ENCODE measurements around the gene CNGA4.

The CNGA4 gene, protein sequence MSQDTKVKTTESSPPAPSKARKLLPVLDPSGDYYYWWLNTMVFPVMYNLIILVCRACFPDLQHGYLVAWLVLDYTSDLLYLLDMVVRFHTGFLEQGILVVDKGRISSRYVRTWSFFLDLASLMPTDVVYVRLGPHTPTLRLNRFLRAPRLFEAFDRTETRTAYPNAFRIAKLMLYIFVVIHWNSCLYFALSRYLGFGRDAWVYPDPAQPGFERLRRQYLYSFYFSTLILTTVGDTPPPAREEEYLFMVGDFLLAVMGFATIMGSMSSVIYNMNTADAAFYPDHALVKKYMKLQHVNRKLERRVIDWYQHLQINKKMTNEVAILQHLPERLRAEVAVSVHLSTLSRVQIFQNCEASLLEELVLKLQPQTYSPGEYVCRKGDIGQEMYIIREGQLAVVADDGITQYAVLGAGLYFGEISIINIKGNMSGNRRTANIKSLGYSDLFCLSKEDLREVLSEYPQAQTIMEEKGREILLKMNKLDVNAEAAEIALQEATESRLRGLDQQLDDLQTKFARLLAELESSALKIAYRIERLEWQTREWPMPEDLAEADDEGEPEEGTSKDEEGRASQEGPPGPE

DNA sequence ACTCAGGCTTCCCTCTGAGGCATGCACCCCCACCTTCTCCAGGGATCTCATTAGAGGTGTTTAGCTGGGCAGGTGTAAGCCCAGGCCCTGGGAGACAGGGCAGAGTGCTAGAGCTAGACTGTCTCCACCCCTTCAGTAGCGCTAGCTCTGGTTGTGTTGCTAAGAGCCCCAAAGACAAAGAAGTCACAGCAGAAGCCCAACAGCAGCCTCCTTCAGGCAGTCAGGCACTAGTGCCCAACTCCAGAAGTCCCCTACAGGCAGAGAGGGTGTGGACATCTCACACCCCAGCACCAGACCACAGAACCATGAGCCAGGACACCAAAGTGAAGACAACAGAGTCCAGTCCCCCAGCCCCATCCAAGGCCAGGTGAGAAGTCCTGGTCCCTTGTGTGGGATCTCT, at the start of gene CNGA4:
Gene CNGA4 (plus strand): TSS at position 188 of the 400 bp plus-strand sequence. CDS start 118 bp downstream, at position 306.
- no peak for DNase-seq (ENCODE audit: low spot score)

DNA sequence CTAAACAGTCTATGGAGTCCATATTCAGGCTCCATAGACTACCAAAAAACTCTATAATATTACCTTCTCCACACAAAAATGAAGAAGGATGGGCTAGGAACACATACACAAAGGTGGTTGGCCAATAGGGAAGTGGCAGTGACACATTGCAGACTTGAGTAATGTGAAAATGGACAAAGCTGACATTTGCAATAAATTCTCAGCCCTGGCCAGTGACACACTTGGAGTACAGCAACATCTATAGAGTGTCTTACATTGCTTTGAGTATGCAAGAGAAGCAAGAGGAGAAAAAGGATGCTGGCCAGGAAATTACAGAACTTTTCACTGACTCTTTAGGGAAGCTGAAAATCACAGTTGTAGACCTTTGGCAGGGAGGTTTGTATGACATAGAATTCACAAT, 47.1 kb upstream of the CNGA4 start:
- DNase-seq (ENCODE audit: low spot score), result no peak

DNA sequence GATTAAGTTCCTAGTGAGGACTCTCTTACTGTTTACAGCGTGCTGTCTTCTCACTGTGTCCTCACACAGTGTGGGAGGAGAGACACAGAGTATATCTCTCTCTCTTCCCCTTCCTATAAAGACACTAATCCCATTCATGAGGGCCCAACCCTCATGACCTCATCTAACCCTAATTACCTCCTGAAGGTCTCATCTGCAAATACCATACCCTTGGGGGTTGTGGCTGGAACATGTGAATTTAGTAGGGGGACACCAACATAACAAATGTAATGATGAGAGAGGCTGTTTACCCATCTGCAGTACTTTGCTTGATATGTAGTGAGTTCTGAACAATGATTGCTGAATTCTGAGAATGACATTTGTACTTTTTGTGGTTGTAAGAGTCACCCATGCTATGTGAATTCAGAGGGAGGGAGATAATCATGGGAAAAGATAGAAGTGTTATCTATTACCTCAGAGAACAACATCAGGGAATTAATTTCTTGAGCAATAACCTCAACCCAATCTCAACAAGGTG, 44.8 kb upstream of the CNGA4 start:
- no peak for DNase-seq (ENCODE audit: low spot score)

- no peak for DNase-seq (ENCODE audit: low spot score)
These were observed 42.5 kb upstream of the CNGA4 start for GRCh38 chr11:6196396-6196795.

- no peak for DNase-seq (ENCODE audit: low spot score)
These were observed 41.3 kb upstream of the CNGA4 start for GRCh38 chr11:6197466-6198200.

- no peak for DNase-seq (ENCODE audit: low spot score)
These were observed 39.6 kb upstream of the CNGA4 start, which contains the start of gene OR52W1 for GRCh38 chr11:6199174-6199810. Gene OR52W1, plus strand, starts transcription at chr11:6199224. Its CDS starts 0 bp downstream, at chr11:6199224.

DNA sequence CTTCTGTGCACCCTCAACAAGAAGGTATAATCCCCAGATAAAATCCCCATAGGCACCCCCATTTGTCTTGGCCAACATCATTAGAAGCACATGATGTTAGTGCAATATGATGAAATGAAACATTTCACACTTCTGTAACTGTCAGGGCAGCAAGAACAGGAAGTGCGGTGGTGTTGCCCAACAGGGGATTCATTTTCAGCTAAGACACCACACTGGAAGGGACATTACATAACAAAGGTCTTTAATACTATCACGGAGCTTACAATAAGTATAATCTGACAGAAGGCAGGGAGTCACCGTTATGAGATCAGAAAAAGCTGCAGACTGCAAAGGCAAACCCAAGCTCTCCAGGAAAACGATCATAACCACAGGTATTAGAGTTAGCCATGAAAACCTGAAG, 37.9 kb upstream of the CNGA4 start:
- DNase-seq (ENCODE audit: low spot score), result peak; percentile 16

DNA sequence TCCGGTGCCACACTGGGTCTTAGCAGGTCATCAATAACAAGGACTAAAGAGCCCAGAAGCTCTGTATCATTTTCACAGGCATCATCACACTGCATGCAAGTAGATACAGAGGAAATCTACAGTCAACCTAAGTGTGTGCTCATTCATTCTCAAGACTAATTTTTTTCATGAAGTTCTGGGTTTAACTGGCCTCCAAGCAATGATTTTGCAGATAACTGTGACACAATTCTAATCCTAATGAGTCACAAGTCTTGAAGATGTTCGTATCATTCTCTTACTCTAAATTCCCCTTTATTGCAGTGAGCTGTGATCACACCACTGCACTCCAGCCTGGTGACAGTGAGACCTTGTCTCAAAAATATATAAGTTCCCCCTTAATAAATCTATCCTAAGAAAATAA, 37.4 kb upstream of the CNGA4 start:
- DNase-seq (ENCODE audit: low spot score), result no peak

DNA sequence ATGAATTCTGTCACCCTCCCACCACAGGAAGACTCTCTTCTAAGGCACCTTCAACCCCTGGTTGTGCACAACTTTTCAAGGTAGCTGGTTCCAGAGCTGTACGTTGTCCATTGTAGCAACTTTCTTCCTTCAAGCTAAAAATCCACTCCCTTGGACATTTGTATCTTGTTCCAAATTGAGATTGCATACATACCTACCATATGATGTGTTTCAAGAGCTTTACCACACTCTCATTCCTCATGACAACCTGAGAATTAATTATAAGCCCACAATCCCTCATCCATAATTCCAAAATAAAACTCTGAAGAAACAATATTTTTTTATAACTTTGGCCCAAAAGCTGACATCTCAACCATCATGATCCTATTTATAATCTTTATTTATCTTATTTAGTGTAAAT, 36.8 kb upstream of the CNGA4 start:
- DNase-seq (ENCODE audit: low spot score), result no peak

- DNase-seq (ENCODE audit: low spot score), result no peak
These were observed 35.6 kb upstream of the CNGA4 start for GRCh38 chr11:6203327-6203726.

GRCh38 chr11:6204706-6205105, 34.2 kb upstream of the CNGA4 start:
- DNase-seq (ENCODE audit: low spot score), result no peak

GRCh38 chr11:6205366-6205765, 33.5 kb upstream of the CNGA4 start, which contains the start of gene C11orf42:
Gene C11orf42, plus strand, starts transcription at chr11:6205557. Its CDS starts 59 bp downstream, at chr11:6205616.
- DNase-seq (ENCODE audit: low spot score), result no peak

DNA sequence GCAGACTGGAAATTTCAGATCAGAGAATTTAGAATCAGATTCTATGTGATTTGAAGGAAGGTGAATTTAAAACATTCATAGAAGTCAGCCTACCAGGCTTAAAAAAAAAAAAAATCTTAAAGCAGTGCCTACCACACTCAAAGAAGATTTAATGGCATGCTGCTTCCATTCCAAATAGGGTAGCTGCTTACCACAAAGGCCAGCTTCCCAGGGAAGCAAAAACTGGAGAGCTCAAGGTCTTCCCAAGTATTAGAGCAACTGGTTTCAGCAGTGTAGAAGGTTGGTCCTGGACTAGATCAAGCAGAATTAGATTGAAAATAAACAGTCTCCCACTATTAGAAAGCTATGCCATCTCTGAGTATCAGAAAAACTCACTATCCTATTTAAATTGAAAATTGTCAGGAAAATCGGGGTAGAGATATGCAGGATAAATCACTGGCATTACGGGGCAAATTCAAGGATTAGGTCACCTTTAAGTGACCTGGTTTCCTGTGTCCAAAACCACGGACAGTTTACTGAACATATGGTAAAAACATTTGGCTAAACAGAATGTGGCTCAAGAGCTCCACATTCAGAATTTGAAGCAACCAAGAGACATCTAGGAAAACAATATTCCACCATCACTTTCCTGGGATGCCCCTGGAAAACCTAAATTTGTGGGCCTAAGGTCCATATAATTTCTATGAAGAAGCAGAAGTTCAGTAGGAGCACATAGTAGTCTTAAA, 32.3 kb upstream of the CNGA4 start:
- DNase-seq (ENCODE audit: low spot score), result no peak

GRCh38 chr11:6209801-6210200, 29.1 kb upstream of the CNGA4 start:
- no peak for DNase-seq (ENCODE audit: low spot score)

GRCh38 chr11:6210274-6210955, 28.5 kb upstream of the CNGA4 start:
- no peak for DNase-seq (ENCODE audit: low spot score)

DNA sequence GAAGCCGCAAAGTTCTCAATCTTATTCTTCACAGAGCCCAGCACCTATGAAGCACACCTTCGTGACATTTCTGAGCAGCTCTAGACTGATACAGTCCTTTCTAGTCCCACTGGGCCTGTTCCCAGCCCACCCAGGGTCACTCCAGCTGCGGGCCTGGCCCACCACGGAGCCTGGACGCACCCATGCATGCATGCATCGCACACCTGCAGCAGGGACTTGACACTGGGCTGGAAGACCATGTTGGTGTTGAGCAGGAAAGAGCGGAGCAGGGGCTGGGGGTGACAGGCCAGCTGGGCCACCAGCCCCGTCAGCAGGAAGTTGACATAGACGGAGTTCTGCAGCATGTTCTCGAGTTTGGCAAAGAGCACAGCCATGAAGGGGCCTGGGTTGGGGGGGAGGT, 24.4 kb upstream of the CNGA4 start:
- DNase-seq (ENCODE audit: low spot score), result no peak

GRCh38 chr11:6216501-6216900, 22.4 kb upstream of the CNGA4 start:
- DNase-seq (ENCODE audit: low spot score), result no peak

- no peak for DNase-seq (ENCODE audit: low spot score)
These were observed 21.2 kb upstream of the CNGA4 start for GRCh38 chr11:6217722-6218121.

- no peak for DNase-seq (ENCODE audit: low spot score)
These were observed 19.5 kb upstream of the CNGA4 start for GRCh38 chr11:6219359-6219758.

GRCh38 chr11:6223854-6224253, 15.0 kb upstream of the CNGA4 start:
- no peak for DNase-seq (ENCODE audit: low spot score)

DNA sequence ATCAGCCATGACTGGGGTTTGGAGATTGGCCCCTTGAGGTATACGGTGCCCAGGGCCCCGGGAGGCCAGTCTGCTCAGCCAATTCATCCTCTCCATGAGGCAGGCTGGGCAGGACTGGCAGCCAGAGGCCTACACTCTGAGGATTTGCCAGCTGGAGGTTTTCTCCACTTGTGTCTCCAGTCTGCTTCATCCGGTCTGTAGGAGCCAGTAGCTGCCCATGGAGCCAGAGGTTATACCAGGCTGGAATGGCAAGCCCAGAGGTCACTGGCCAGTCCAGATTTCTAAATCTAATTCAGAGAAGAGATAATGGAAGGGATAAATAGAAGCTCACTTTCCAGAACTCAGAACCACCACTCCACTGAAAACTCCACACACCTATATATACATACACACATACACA, 14.5 kb upstream of the CNGA4 start:
- DNase-seq (ENCODE audit: low spot score), result no peak
